ENCODE measurements around the gene GRK1. TPM values are rescaled to one million over a fixed set of nuclear protein-coding genes. Genes with fewer than 3 reads are reported as not detected.

Gene GRK1
- under 1 TPM; 0.07 to 0.09 TPM for total RNA-seq

- DNase-seq (no peak), ATAC-seq (no peak)
- H3K9me3 Mint-ChIP-seq: peaks cover under 1% of the 10 kb centered on the region
- H3K36me3 Mint-ChIP-seq (ENCODE audit: low read depth): no peaks in the 10 kb centered on the region
- H3K4me1 Mint-ChIP-seq (ENCODE audit: low read depth): peaks cover under 1% of the 10 kb centered on the region
- H3K4me3 Mint-ChIP-seq: no peak within 1 kb of the TSS
- H3K27ac Mint-ChIP-seq: no peak within 1 kb of the TSS
- POLR2A ChIA-PET: no interaction called here
- TF ChIP-seq, protein P1, sequence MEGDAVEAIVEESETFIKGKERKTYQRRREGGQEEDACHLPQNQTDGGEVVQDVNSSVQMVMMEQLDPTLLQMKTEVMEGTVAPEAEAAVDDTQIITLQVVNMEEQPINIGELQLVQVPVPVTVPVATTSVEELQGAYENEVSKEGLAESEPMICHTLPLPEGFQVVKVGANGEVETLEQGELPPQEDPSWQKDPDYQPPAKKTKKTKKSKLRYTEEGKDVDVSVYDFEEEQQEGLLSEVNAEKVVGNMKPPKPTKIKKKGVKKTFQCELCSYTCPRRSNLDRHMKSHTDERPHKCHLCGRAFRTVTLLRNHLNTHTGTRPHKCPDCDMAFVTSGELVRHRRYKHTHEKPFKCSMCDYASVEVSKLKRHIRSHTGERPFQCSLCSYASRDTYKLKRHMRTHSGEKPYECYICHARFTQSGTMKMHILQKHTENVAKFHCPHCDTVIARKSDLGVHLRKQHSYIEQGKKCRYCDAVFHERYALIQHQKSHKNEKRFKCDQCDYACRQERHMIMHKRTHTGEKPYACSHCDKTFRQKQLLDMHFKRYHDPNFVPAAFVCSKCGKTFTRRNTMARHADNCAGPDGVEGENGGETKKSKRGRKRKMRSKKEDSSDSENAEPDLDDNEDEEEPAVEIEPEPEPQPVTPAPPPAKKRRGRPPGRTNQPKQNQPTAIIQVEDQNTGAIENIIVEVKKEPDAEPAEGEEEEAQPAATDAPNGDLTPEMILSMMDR (IDR thresholded peaks at IDR 0.05): no peak
- CTCF ChIA-PET: interaction anchor here (1.9 kb wide), 1 partner anchor 75 kb away, joined by 5 read pairs; no protein-coding TSS in a partner anchor
- no peaks in the 10 kb centered on the region for H3K27me3 Mint-ChIP-seq
- intact Hi-C loops (cut with micrococcal nuclease): no loop called here
Observed at GRCh38 chr13:113666951-113667701, at the start of gene GRK1. TSS of gene GRK1 (plus strand) at chr13:113667219. CDS start at chr13:113667387, 168 bp downstream.

- H3K36me3 Mint-ChIP-seq (ENCODE audit: low read depth): peaks cover 9% of the 10 kb centered on the region
- intact Hi-C loops (cut with micrococcal nuclease): no loop called here
- ChIA-PET POLR2A (no interaction called here), CTCF (no interaction called here)
- ATAC-seq: no peak
- no peaks in the 10 kb centered on the region for H3K4me1 Mint-ChIP-seq (ENCODE audit: low read depth)
- no peak overlapping the region for H3K4me3 Mint-ChIP-seq
- H3K27ac Mint-ChIP-seq: no peak overlapping the region
- no peaks in the 10 kb centered on the region for H3K9me3 Mint-ChIP-seq
- no peaks in the 10 kb centered on the region for H3K27me3 Mint-ChIP-seq
- no peak for DNase-seq
- TF ChIP-seq, protein P1 (IDR thresholded peaks at IDR 0.05): no peak
Observed at GRCh38 chr13:113617961-113618360, 49.1 kb upstream of the GRK1 start.

DNA sequence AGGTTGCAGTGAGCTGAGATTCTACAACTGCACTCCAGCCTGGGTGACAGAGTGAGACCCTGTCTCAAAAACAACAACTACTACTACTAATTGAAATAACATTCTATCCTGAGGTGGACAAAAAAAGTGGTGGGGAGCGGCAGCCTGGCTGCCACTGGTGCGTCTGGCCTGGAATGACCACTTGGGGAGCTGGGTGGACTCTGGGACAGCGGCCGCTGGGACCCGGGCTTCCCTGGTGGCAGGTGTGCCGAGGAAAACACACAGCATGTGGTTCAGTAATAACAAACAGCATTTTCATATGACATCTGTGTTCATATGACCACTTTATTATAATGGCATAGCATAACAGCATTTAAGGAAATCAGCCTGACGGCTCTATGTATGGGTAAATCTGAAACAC lies 48.6 kb upstream of the GRK1 start:
- ChIA-PET CTCF (no interaction called here), POLR2A (no interaction called here)
- Mint-ChIP-seq H3K4me1 (ENCODE audit: low read depth) (no peaks in the 10 kb centered on the region), H3K36me3 (ENCODE audit: low read depth) (peaks cover 9% of the 10 kb centered on the region), H3K9me3 (no peaks in the 10 kb centered on the region), H3K4me3 (no peak overlapping the region), H3K27ac (no peak overlapping the region), H3K27me3 (no peaks in the 10 kb centered on the region)
- ATAC-seq (no peak), DNase-seq (no peak)
- intact Hi-C loops (cut with micrococcal nuclease): no loop called here
- TF ChIP-seq, protein P1 (IDR thresholded peaks at IDR 0.05): no peak

DNA sequence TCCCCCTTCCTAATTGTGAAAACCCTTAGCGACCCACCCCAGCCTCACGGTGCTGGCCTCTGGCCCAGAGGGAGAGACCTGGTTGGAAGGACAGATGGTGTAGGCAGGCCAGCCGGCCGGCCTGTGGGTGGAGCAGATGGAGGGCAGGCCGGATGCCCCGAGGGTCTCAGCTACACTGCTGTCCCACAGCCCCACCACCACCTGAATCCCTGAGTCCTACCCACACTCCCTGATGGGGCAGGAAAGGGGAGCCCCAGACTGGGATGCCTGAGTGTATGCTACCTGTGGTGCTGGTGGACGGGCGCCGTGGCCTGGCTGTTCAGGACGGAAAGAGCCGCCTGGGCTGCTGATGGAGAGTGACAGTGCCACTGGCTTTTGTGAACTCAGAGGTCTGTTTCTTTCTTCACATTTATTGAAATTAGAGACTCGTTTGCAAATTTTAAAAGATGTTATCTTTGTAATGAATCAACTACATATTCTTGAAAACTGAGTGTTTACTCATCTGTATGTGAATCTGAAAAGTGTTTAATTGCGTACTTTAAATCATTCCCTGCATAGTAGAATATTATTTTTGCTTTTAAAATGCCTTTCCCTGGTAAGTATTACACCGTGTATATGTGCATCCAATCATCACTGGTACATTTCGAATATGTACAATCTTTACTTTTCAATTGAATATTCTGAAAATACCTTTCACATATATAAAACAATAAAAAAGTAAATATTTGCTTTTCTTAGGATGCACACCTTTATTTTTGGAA lies 46.8 kb upstream of the GRK1 start:
- DNase-seq (no peak), ATAC-seq (no peak)
- H3K4me3 Mint-ChIP-seq: no peak overlapping the region
- no peaks in the 10 kb centered on the region for H3K4me1 Mint-ChIP-seq (ENCODE audit: low read depth)
- no peak overlapping the region for H3K27ac Mint-ChIP-seq
- intact Hi-C loops (cut with micrococcal nuclease): no loop called here
- CTCF ChIA-PET: no interaction called here
- no peaks in the 10 kb centered on the region for H3K9me3 Mint-ChIP-seq
- no peaks in the 10 kb centered on the region for H3K27me3 Mint-ChIP-seq
- POLR2A ChIA-PET: no interaction called here
- peaks cover 19% of the 10 kb centered on the region for H3K36me3 Mint-ChIP-seq (ENCODE audit: low read depth)
- TF ChIP-seq, protein P1 (IDR thresholded peaks at IDR 0.05): no peak

GRCh38 chr13:113621046-113621445 lies 46.0 kb upstream of the GRK1 start:
- H3K4me3 Mint-ChIP-seq: no peak overlapping the region
- TF ChIP-seq, protein P1 (IDR thresholded peaks at IDR 0.05): no peak
- intact Hi-C loops (cut with micrococcal nuclease): no loop called here
- H3K9me3 Mint-ChIP-seq: no peaks in the 10 kb centered on the region
- ChIA-PET CTCF (no interaction called here), POLR2A (interaction anchor here (0.8 kb wide), 1 partner anchor 159 kb away, joined by 3 read pairs; no protein-coding TSS in a partner anchor)
- H3K36me3 Mint-ChIP-seq (ENCODE audit: low read depth): peaks cover 26% of the 10 kb centered on the region
- H3K27me3 Mint-ChIP-seq: no peaks in the 10 kb centered on the region
- no peak overlapping the region for H3K27ac Mint-ChIP-seq
- no peak for DNase-seq
- ATAC-seq: no peak
- H3K4me1 Mint-ChIP-seq (ENCODE audit: low read depth): no peaks in the 10 kb centered on the region

All from activated CD8-positive, alpha-beta T cell treated with anti-CD3 and anti-CD28 coated beads for 36 hours (primary cell).